Upper lobe of left lung (tissue), 6 donors: ENCODE results near the gene ADAMTS12. TPM values are rescaled to one million over a fixed set of nuclear protein-coding genes. Genes with fewer than 3 reads are reported as not detected.

ENCODE experiments used
- ATAC-seq, 2 donors: fragments of 200-7000 bp; cut with Tn5 transposase; one replicate each; pipeline ENCODE4 v1.9.1; 2022; ENCODE audit warnings: mild to moderate bottlenecking in 2 of 2, moderate library complexity in 2 of 2; ENCODE audit not compliant: low FRiP score in 2 of 2
- DNase-seq, 2 donors: peaks; one replicate each; pipeline ENCODE4 v3.0.0-alpha.2; 2019 to 2020
- H3K27ac ChIP-seq, 4 donors: fragments of 200-600 bp; sonication (generic); one replicate each; pipeline ENCODE4 v1.5.1; 2016 to 2019
- H3K27me3 ChIP-seq, 4 donors: fragments of 200-600 bp; sonication (generic); one replicate each; pipeline ENCODE4 v1.5.1; 2017 to 2019
- H3K36me3 ChIP-seq, 4 donors: fragments of 200-600 bp; sonication (generic); one replicate each; pipeline ENCODE4 v1.5.1; 2016 to 2019
- H3K4me1 ChIP-seq, 4 donors: fragments of 200-600 bp; sonication (generic); one replicate each; pipeline ENCODE4 v1.5.1; 2018 to 2019
- H3K4me3 ChIP-seq, 4 donors: fragments of 200-600 bp; sonication (generic); one replicate each; pipeline ENCODE4 v1.5.1; 2017 to 2019; ENCODE audit warnings: mild to moderate bottlenecking in 2 of 4, moderate library complexity in 1 of 4
- H3K9me3 ChIP-seq, 4 donors: fragments of 200-600 bp; sonication (generic); one replicate each; pipeline ENCODE4 v1.5.1; 2018 to 2019
- CTCF ChIP-seq, 6 experiments: fragments of 450-650 bp in 4 of 6; fragments of 200-600 bp in 2 of 6; sonication (generic) in 2 of 6; IDR thresholded peaks; one replicate each; pipeline ENCODE4 v1.5.1; 2016 to 2019; ENCODE audit warnings: antibody characterized with exemption in 6 of 6
- EP300 ChIP-seq, 4 donors: sonication (generic); formaldehyde crosslinking; IDR thresholded peaks; one replicate each; pipeline ENCODE4 v1.5.1; 2017; ENCODE audit warnings: antibody characterized with exemption in 4 of 4, control low read depth in 2 of 4
- POLR2A ChIP-seq, 4 donors: fragments of 450-650 bp; IDR thresholded peaks; one replicate each; pipeline ENCODE4 v1.5.1; 2016 to 2017; ENCODE audit warnings: antibody characterized with exemption in 4 of 4, mild to moderate bottlenecking in 2 of 4
- POLR2AphosphoS5 ChIP-seq, 2 donors: sonication (generic); formaldehyde crosslinking; IDR thresholded peaks; one replicate each; pipeline ENCODE4 v1.5.1; 2017; ENCODE audit warnings: antibody characterized with exemption in 2 of 2
- WGBS, 2 donors: methylation state at CpG; one replicate each; pipeline ENCODE4 v1.1.5; 2017 to 2018; 5-methylcytosine and 5-hydroxymethylcytosine counted together
- total RNA-seq, 6 donors: library from RNA; depleted of rRNA in 4 of 6; stranded (reverse); fragments of >200 nt in 4 of 6; gene quantifications; one replicate each; pipeline versions ENCODE4 v1.1.0 to v1.2.1, GENCODE V29; 2016 to 2021
- donor health status: DM: no; HTN: no; CAD: no; lungs with moderate emphysema.
- donor health status: DM: no; HTN: yes; CAD: no; lungs with severe emphysema.

Gene ADAMTS12
- total RNA-seq, 6 donors from 2014 or later, result 2.3 to 16.8 (median 7.4) TPM

GRCh38 chr5:33736510-33736909 is 155.3 kb downstream of the ADAMTS12 start:
- Histone ChIP-seq H3K27ac (no peak overlapping the region), H3K4me3 (no peak overlapping the region), H3K27me3 (no peaks in the 10 kb centered on the region), H3K9me3 (no peaks in the 10 kb centered on the region), H3K4me1 (peaks cover 0 to 12% (median 1%) of the 10 kb centered on the region in 4 donors), H3K36me3 (no peaks in the 10 kb centered on the region)
- ATAC-seq (no peak), DNase-seq (no peak)
- TF ChIP-seq EP300 (IDR thresholded peaks at IDR 0.05) (no peak), POLR2A (IDR thresholded peaks at IDR 0.05) (no peak), POLR2AphosphoS5 (IDR thresholded peaks at IDR 0.05) (no peak), CTCF (IDR thresholded peaks at IDR 0.05) (no peak)
- WGBS, 2 donors, result 50 to 51% methylated on average over 3 of the region's 3 CpGs

- TF ChIP-seq CTCF (IDR thresholded peaks at IDR 0.05), result no peak
- TF ChIP-seq EP300 (IDR thresholded peaks at IDR 0.05), result no peak
- TF ChIP-seq POLR2AphosphoS5 (IDR thresholded peaks at IDR 0.05), result no peak
- TF ChIP-seq POLR2A (IDR thresholded peaks at IDR 0.05), result no peak
- Histone ChIP-seq H3K4me3 (no peak overlapping the region), H3K27ac (no peak overlapping the region), H3K4me1 (peaks cover 0 to 12% (median 1%) of the 10 kb centered on the region in 4 donors), H3K27me3 (no peaks in the 10 kb centered on the region), H3K9me3 (no peaks in the 10 kb centered on the region), H3K36me3 (no peaks in the 10 kb centered on the region)
- ATAC-seq, result no peak
- 85 to 87% methylated on average over 4 of the region's 4 CpGs for WGBS, 2 donors
- no peak for DNase-seq
Observed at GRCh38 chr5:33735072-33735471, 156.7 kb downstream of the ADAMTS12 start.

GRCh38 chr5:33734537-33734936 is 157.3 kb downstream of the ADAMTS12 start:
- TF ChIP-seq POLR2AphosphoS5 (IDR thresholded peaks at IDR 0.05) (no peak), POLR2A (IDR thresholded peaks at IDR 0.05) (no peak), CTCF (IDR thresholded peaks at IDR 0.05) (no peak), EP300 (IDR thresholded peaks at IDR 0.05) (no peak)
- H3K27ac ChIP-seq, result no peak overlapping the region
- H3K27me3 ChIP-seq, result no peaks in the 10 kb centered on the region
- H3K36me3 ChIP-seq, result no peaks in the 10 kb centered on the region
- H3K4me1 ChIP-seq, result peaks cover 0 to 12% (median 1%) of the 10 kb centered on the region in 4 donors
- no peak overlapping the region for H3K4me3 ChIP-seq
- DNase-seq (no peak), ATAC-seq (no peak)
- H3K9me3 ChIP-seq, result no peaks in the 10 kb centered on the region
- WGBS, 2 donors, result 34 to 37% methylated on average over 3 of the region's 3 CpGs

- DNase-seq (no peak), ATAC-seq (no peak)
- TF ChIP-seq POLR2AphosphoS5 (IDR thresholded peaks at IDR 0.05), result no peak
- no peak for TF ChIP-seq EP300 (IDR thresholded peaks at IDR 0.05)
- no peak for TF ChIP-seq POLR2A (IDR thresholded peaks at IDR 0.05)
- no peak for TF ChIP-seq CTCF (IDR thresholded peaks at IDR 0.05)
- 88 to 90% methylated on average over 3 of the region's 3 CpGs for WGBS, 2 donors
- Histone ChIP-seq H3K36me3 (no peaks in the 10 kb centered on the region), H3K4me3 (no peak overlapping the region), H3K27ac (no peak overlapping the region), H3K27me3 (no peaks in the 10 kb centered on the region), H3K4me1 (peaks cover 0 to 12% (median 1%) of the 10 kb centered on the region in 4 donors), H3K9me3 (no peaks in the 10 kb centered on the region)
Observed at GRCh38 chr5:33733225-33733624, 158.6 kb downstream of the ADAMTS12 start.

- Histone ChIP-seq H3K4me3 (no peak overlapping the region), H3K4me1 (peaks cover 0 to 5% (median 2%) of the 10 kb centered on the region in 4 donors), H3K9me3 (no peaks in the 10 kb centered on the region), H3K36me3 (no peaks in the 10 kb centered on the region), H3K27ac (no peak overlapping the region), H3K27me3 (no peaks in the 10 kb centered on the region)
- WGBS, 2 donors, result 81 to 89% methylated on average over 5 to 9 of the region's 9 CpGs
- peak in 1 of 2 donors; percentile 45 for ATAC-seq
- DNase-seq, result no peak
- TF ChIP-seq POLR2A (IDR thresholded peaks at IDR 0.05) (no peak), EP300 (IDR thresholded peaks at IDR 0.05) (no peak), POLR2AphosphoS5 (IDR thresholded peaks at IDR 0.05) (no peak)
Observed at GRCh38 chr5:33726422-33727165, 165.2 kb downstream of the ADAMTS12 start.
